ENCODE data around the gene RAI14.
"Not testable (repeated sequence)": the region's sequence is repeated elsewhere in the genome, so short reads cannot be mapped to it uniquely, and the experiment has no call there.

RAI14 gene

DNA sequence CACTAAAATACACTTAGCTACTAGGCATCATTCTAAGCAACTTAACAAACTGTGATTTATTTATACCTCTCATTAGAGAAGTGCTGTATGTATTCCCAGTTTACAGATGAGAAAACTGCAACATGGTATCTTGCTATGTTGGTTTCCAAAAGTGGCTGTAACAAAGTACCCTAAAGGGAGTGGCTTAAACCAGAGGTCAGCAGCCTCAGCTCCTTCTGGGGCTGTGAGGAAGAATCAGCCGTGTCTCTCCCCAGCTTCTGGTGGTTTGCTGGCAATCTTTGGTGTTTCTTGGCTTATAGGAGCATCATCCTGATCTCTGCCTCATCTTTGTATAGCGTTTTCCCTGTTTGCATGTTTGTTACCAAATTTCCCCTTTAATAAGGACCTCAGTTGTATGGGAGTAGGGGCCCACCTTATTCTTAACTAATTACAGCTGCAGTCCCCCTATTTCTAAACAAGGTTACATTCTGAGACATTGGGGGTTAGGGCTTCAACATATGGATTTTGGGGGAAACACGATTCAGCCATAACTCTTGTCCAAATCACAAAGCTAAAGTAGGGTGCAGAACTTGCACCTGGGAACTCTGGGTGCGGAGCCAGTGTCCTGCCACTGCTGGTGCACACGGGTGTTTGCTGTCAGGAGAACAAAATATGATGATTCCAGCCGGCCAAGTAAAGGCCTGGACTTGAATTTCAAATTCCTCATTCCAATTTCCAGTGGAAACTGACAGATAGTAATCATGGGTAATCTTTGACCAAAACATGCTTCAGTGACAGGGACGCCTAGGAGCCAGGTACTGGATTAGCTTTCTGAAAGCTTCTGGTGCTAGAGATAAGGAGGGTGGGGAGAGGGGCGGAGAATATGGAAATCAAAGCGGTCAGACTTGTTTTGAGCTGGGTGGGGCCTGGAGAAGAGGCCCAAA lies 43.3 kb downstream of the RAI14 start:
- no peak for DNase-seq (ENCODE audit: low read depth in 2 of 2)

DNA sequence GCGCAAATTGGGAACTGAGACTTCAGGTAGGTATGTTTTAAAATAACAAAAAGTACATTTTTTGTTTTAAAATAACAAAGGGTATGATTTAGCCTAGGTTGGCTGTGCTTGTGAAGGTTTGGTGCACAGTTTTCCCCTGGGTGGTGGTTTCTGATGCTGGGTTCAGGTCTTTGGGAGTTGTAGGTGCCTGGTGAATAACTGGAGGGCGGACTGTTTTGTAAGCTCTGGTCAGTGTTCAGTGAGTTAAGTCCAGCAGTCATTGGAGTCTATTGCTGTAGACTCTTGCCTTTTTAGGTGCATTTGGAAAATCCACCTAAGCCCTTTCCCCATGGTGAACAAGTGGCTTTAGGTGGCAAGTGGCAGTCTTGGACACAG lies 43.9 kb downstream of the RAI14 start:
- no peak for DNase-seq (ENCODE audit: low read depth in 2 of 2)

DNA sequence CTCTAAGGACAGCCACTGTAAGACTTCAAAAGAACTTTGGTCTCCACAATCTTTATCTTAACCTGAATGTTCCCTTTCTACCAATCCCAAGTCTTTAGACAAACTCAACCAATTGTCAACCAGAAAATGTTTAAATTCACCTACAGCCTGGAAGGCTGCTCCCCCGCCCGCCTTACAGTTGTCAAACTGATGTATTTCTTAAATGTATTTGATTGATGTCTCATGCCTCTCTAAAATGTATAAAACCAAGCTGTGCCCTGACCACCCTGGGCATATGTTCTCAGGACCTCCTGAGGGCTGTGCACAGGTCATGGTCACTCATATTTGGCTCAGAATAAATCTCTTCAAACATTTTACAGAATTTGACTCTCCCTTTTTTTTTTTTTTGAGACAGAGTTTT lies 45.3 kb downstream of the RAI14 start:
- not testable (repeated sequence) for DNase-seq (ENCODE audit: low read depth in 2 of 2)

DNA sequence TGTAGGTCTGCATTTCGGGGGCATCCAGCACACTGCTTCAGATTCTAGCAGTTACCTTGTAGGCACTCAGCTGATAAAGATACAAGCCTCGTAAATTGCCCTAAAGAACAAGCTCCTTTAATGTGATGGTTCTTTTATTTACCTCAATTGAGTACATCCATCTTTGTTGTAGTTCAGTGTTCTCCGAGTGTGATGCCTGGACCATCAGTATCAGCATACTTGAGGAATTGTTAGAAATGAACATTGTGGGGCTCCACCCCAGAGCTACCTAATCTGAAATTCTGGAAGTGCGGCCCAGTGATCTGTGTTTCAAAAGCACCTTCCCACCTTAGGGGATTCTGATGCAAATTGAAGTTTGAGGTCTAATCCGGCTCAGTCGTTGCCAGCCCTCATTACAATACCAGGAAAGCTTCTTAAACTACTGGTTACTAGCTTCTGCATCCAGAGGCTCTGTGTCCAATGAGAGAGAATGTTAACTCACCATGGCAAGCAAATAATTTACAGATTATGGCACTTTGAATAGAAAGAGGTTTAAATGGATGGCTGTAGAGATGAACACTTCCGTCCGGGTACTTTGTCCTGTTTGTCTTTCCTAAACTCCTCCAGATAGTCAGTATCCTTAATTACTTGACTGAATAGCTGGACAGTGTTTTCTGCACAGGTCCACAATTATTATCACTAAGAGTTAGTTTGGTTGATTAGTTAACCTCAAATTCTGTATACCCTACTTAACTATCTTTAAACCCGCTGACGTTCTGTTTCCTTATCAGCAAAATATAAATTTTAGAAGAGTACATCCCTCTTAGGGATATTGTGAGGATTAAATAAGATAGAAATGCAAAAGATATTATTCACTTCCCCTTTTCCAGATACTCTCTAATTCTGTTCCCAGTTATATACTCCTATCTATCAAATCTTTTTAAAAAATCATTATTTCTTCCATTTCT lies 47.9 kb downstream of the RAI14 start:
- no peak for DNase-seq (ENCODE audit: low read depth in 2 of 2)

DNA sequence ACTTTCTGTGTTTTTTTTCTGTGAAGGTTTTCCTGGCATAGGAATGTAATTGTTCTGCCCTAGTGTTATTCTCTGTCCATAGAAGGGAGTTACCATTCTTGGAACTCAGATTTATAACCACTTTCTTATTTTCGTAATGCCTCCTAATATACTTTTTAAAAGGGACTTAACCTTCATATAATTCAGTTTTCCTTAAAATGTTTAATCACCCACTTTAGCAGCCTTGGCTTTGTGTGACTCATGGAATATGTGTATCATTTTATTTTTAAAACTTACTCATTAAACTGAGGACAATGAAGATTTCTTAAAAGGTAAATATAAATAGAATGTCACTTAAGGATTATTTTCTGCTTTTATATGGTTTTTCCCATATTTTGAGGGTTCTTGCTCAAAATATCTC lies 50.0 kb downstream of the RAI14 start:
- DNase-seq (ENCODE audit: low read depth in 2 of 2): no peak

DNA sequence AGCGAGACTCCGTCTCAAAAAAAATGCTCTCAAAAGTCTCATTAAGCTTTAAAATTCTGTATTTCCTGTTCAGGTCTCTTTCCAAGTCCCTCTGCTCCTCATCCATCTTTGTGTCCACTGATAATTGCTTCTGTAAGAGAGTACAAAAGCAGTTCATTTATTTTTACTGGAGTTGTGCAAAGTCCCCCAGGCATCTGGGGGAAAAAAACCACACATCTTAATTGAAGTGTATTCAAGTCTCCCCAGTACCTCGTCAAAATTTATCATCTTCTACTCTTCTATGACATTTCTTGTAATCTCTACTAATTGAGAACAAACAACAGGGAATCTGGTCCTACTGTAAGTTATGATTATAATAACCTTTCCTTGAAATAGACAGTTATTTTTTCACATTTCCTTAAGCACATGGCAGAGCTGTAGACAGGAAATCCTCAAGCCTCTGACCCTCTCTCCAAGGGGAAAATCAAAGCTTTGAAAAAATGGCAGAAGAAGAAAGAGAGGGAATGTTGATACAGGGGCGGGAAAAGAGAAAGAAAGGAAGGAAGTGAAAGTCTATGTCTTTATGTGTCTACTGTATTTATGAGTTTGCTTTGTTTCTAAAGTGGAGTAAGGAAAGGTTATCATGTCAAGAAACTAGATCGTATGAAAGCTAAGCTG lies 51.5 kb downstream of the RAI14 start:
- DNase-seq (ENCODE audit: low read depth in 2 of 2): no peak

DNA sequence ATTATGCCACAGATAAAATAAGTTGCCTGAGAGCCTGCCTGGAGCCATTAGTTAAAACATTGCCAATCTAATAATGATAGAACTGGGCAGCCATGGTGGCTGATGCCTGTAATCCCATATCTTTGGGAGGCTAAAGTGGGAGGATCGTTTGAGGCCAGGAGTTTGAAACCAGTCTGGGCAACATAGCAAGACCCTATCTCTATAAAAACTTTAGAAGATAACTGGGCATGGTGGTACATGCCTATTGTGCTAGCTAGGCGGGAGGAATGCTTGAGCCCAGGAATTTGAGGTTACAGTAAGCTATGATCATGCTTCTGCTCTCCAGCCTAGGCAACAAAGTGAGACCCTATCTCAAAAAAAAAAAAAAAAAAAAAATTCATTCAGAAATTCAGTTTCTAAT lies 52.6 kb downstream of the RAI14 start:
- no peak for DNase-seq (ENCODE audit: low read depth in 2 of 2)

DNA sequence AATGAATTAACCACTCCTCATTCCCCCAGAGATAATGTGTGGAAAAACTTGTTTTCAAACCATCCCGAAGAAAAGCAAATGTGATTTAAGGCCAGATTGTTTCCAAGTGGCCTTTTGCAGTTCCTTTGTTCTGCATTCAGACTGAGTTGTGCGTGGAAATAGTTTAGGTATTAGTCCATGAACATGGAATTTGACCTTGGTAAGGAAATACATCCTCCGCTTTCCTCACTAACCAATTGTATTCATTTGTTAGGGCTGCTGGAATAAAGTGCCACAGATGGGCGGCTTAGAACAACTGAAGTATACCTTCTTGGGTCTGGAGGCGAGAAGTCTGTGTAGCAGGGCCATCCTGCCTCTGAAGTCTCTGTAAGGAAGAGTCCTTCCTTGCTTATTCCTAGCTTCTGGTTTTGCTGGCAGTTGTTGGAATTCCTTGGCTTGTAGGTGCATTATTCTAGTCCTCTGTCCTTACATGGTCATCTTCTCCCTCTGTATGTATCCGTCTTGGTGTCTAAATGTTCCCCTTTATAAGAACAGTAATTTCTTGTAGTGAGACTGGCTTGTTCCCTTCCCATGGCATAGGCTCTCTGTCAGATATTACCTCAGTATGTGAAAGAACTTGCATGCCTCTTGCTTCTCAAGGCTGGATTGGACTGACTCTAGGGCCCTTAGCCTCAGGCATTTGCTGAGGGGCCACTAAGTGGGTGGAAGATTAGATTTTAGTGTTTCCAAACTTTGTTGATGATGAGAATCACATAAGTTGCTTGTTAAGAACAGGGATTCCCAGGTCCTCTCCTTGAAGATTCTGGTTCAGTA lies 53.9 kb downstream of the RAI14 start:
- no peak for DNase-seq (ENCODE audit: low read depth in 2 of 2)

DNA sequence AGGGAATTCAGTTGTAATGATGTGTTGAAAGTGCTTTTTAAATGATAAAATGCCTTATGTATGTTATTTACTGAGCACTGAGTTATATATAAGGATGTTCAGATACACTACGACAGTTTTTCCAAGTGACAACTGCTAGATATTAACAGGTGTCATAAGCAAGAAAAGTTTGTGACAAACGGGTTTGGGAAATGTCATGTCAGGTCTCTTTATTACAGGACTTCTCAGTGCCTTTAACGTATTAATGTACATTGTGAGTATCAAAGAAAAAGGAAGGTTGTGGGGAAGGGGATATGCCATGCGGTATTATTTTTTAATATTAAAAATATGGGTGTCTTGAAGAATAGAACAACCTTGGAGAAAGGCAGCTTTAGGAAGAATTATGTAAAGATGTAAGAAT lies 56.4 kb downstream of the RAI14 start:
- no peak for DNase-seq (ENCODE audit: low read depth in 2 of 2)

DNA sequence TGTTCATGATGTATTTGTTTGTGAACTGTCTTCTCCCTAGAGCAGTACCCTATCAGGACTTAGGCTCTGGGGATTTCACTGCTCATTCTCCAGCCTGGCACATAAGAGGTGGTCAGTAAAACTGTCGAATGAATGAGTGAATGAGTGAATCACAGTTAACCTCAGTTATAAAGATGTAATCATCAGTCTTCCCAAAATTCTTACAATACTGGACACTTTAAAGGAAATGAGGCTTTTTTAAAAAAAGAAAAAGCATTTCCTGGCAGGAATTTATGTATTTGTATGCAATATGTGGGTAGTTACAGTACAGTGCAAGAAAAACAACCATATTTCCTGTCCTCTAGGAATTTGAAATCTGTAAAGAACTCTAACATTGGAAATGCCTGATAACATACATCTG lies 59.6 kb downstream of the RAI14 start:
- DNase-seq (ENCODE audit: low read depth in 2 of 2): no peak

DNA sequence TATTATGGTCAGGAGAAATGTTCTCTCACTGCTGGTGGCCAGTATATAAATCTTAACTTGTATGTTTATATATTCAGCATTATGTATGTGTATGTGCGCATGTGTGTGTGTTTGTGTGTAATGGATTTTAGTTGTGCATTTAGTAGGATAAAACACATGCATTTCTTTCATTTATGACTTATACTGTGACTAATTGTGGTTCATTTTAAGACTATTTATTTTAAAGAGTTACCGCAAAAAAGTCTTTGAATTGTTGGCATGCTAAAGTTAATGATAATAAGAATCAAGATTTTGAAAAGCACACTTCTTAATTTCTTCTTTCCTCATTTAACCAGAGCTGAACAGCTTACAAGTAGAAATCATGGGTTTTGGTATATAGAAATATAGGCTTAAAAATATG lies 60.9 kb downstream of the RAI14 start:
- no peak for DNase-seq (ENCODE audit: low read depth in 2 of 2)

DNA sequence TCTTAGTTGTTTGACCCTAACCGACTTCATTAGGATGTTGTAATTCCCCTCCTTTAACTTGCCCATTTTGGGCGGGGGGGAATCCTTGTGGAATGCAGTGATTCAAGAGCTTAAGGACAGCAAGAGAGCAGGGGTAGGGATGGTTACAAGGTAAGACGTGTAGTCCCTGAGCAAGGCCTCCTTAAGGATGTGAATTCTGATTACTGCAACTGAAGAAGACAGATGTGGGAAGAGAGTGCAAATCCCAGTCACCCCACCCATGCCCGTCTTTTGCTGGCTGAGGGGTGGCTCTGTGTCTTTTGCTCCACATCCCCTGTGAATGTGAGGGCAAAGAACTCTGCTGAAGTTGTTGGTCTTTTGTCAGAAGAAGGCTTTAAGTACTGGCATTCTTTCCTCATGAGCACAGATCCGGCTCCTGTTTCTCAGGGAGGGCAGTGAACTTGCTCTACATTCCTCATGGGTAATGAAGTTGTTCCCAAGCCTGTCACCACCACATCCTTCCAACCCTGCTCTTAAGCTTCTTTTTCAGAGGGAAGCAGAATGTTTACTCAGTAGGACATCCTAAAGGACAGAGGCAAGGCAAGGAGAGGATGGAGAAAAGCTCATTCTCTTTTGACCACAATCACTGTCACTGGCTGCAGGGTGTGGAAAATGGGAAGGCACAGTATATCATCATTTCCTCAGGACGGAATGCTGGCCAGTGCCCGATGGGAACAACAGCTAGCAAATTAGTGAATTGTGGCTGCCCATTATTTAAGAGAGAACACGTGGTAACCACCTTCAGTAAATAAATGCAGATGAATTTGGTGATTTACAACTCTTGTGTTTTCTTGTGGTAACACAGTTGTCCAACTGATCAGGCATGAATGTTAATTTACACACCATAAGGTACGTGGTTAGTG lies 61.5 kb downstream of the RAI14 start:
- no peak for DNase-seq (ENCODE audit: low read depth in 2 of 2)

DNA sequence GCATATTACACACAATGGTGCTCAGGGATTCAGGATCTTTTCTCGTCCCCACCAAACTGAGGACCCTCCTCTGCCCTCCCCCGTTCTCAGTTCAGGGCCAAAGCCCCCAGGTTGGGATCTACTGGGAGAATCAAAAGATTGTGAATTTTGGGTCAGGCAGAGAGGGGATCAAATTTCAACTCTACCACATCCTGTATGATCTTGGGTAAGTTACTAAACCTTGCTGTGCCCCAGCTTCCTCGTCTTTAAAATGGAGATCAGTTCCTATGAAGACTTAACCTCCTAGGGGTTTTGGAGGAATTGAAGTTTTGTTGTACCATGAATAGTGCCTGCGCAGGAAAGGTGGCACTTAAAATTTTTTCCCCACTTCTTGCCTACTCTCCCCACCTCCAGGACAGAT lies 62.4 kb downstream of the RAI14 start:
- DNase-seq (ENCODE audit: low read depth in 2 of 2): no peak

DNA sequence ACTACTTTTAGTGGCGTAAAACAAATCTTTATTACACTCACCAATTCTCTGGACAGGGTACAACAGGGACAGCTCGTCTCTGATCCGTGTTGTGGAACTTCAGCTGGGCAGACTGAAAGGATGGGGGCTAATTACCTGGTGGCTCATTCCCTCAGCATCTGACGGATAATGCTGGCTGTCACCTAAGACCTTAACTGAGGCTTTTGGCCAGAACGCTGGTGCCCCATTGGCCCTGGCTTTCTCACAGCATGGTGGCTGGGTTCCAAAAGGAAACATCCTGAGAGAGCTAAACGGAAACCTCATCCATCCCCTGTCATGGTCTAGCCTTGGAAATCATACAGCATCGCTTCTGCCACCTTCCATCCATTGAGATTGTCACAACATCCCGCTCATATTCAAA lies 62.9 kb downstream of the RAI14 start:
- no peak for DNase-seq (ENCODE audit: low read depth in 2 of 2)

DNA sequence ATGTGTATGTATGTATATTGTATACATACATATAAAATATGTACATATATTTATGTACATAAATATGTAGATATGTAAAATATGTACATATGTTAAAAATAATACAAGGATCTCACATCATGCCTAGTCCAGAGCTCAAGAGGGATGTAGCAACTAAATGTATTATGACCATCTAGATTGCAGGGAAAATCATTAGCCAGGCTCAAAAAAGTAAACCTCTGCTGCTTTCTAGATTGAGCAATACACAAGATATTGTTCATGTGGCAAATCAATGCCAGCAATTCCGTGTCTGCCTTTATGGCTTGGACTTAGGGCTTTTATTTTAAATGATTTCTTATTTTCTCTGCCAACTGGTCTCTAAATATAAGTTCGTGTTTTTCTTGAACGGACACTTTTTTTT lies 65.2 kb downstream of the RAI14 start:
- no peak for DNase-seq (ENCODE audit: low read depth in 2 of 2)

DNA sequence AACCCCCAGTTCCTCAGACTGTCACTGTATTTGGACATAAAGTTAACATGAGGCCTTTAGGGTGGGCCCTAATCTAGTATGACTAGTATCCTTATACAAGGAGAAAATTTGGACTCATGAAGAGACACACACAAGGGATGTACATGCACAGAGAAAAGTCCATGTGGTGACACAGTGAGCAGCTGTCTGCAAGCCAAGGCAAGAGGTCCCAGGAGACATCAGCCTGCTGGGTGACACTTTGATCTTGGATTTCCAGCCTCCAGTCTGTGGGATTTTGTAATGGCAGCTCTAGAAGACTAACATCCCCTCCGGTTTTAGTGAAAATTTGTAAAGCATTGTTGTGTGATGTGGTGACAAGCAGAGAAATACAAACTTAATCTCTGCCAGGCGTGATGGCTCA lies 66.1 kb downstream of the RAI14 start:
- DNase-seq (ENCODE audit: low read depth in 2 of 2): no peak

DNA sequence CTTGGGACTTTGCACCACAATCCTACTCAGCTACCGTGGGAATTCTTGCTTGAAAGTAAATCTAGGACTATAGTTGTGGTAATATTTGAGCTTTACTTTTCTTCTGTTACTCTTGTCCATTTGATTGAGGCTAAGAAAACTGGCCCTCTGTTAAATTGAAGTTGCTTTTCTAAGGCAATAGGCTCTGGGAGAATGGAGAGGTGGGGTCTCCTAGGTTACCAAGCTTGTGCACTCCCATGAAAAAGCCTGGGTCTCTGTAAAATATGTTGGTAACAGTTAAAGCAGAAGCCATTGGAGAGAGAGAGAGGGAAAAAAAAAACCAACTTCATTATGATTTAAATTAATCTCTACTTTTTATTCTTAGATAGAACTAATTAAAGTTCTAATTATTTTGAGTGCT lies 68.6 kb downstream of the RAI14 start:
- DNase-seq (ENCODE audit: low read depth in 2 of 2): no peak

DNA sequence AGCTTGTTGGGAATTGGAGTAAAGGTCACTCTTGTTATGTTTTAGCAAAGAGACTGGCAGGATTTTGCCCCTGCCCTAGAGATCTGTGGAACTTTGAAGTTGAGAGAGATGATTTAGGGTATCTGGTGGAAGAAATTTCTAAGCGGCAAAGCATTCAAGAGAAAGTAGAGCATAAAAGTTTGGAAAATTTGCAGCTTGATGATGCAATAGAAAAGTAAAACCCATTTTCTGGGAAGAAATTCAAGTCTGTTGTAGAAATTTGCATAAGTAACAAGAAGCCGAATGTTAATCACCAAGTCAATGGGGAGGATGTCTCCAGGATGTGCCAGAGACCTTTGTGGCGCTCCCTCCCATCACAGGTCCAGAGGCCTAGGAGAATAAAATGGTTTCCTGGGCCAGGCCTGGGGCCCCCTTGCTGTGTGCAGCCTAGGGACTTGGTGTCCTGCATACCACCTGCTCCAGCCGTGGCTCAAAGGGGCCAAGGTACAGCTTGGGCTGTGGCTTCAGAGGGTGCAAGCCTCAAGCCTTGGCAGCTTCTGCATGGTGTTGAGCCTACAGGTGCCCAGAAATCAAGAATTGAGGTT lies 71.1 kb downstream of the RAI14 start:
- not testable (repeated sequence) for DNase-seq (ENCODE audit: low read depth in 2 of 2)

DNA sequence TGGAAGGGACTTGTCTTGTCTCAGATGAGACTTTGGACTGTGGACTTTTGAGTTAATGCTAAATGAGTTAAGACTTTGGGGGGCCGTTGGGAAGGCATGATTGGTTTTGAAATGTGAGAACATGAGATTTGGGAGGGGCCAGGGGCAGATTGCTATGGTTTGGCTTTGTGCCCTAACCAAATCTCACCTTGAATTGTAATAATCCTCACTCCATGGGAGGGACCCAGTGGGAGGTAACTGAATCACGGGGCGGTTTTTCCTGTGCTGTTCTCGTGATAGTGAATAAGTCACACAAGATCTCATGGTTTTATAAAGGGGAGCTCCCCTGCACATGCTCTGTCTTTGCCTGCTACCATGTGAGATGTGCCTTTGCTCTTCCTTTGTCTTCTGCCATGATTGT lies 72.1 kb downstream of the RAI14 start:
- no peak for DNase-seq (ENCODE audit: low read depth in 2 of 2)
